ENCODE results near the gene LPIN1.
"Not testable (repeated sequence)": the region's sequence is repeated elsewhere in the genome, so short reads cannot be mapped to it uniquely, and the experiment has no call there.

LPIN1 gene

GRCh38 chr2:11753452-11753885, 7.0 kb downstream of the LPIN1 start:
- Mint-ChIP-seq H3K27me3 (peaks cover 12% of the 10 kb centered on the region), H3K36me3 (ENCODE audit: low read depth) (peaks cover 8% of the 10 kb centered on the region), H3K27ac (peak overlapping the region; percentile 52), H3K4me1 (ENCODE audit: low read depth) (peaks cover 68% of the 10 kb centered on the region), H3K4me3 (peak overlapping the region; percentile 9), H3K9me3 (no peaks in the 10 kb centered on the region)
- intact Hi-C loops (cut with micrococcal nuclease): no loop called here

GRCh38 chr2:11753886-11754699, 7.7 kb downstream of the LPIN1 start:
- no peaks in the 10 kb centered on the region for H3K9me3 Mint-ChIP-seq
- peak overlapping the region; percentile 9 for H3K4me3 Mint-ChIP-seq
- peak overlapping the region; percentile 52 for H3K27ac Mint-ChIP-seq
- intact Hi-C loops (cut with micrococcal nuclease): no loop called here
- peaks cover 68% of the 10 kb centered on the region for H3K4me1 Mint-ChIP-seq (ENCODE audit: low read depth)
- peaks cover 8% of the 10 kb centered on the region for H3K36me3 Mint-ChIP-seq (ENCODE audit: low read depth)
- peaks cover 5% of the 10 kb centered on the region for H3K27me3 Mint-ChIP-seq

GRCh38 chr2:11754700-11755015, 8.2 kb downstream of the LPIN1 start:
- H3K27ac Mint-ChIP-seq: no peak overlapping the region
- H3K4me1 Mint-ChIP-seq (ENCODE audit: low read depth): peaks cover 65% of the 10 kb centered on the region
- peaks cover 8% of the 10 kb centered on the region for H3K36me3 Mint-ChIP-seq (ENCODE audit: low read depth)
- peaks cover 2% of the 10 kb centered on the region for H3K27me3 Mint-ChIP-seq
- H3K9me3 Mint-ChIP-seq: no peaks in the 10 kb centered on the region
- intact Hi-C loops (cut with micrococcal nuclease): no loop called here
- no peak overlapping the region for H3K4me3 Mint-ChIP-seq

GRCh38 chr2:11757101-11757500, 10.7 kb downstream of the LPIN1 start:
- no peaks in the 10 kb centered on the region for H3K27me3 Mint-ChIP-seq
- intact Hi-C loops (cut with micrococcal nuclease): no loop called here
- no peak overlapping the region for H3K4me3 Mint-ChIP-seq
- H3K4me1 Mint-ChIP-seq (ENCODE audit: low read depth): peaks cover 51% of the 10 kb centered on the region
- H3K27ac Mint-ChIP-seq: no peak overlapping the region
- H3K36me3 Mint-ChIP-seq (ENCODE audit: low read depth): peaks cover 17% of the 10 kb centered on the region
- H3K9me3 Mint-ChIP-seq: no peaks in the 10 kb centered on the region

GRCh38 chr2:11758187-11758586, 11.8 kb downstream of the LPIN1 start:
- Mint-ChIP-seq H3K27me3 (no peaks in the 10 kb centered on the region), H3K4me1 (ENCODE audit: low read depth) (peaks cover 50% of the 10 kb centered on the region), H3K9me3 (no peaks in the 10 kb centered on the region), H3K4me3 (no peak overlapping the region), H3K27ac (no peak overlapping the region), H3K36me3 (ENCODE audit: low read depth) (peaks cover 24% of the 10 kb centered on the region)
- intact Hi-C loops (cut with micrococcal nuclease): no loop called here

- no peaks in the 10 kb centered on the region for H3K27me3 Mint-ChIP-seq
- no peak overlapping the region for H3K4me3 Mint-ChIP-seq
- no peaks in the 10 kb centered on the region for H3K9me3 Mint-ChIP-seq
- peaks cover 29% of the 10 kb centered on the region for H3K36me3 Mint-ChIP-seq (ENCODE audit: low read depth)
- H3K27ac Mint-ChIP-seq: no peak overlapping the region
- H3K4me1 Mint-ChIP-seq (ENCODE audit: low read depth): peaks cover 46% of the 10 kb centered on the region
- intact Hi-C loops (cut with micrococcal nuclease): no loop called here
Measured at GRCh38 chr2:11758647-11759046, 12.2 kb downstream of the LPIN1 start.

- Mint-ChIP-seq H3K4me1 (ENCODE audit: low read depth) (peaks cover 38% of the 10 kb centered on the region), H3K36me3 (ENCODE audit: low read depth) (peaks cover 36% of the 10 kb centered on the region)
- intact Hi-C loops (cut with micrococcal nuclease); H3K4me3 Mint-ChIP-seq; H3K9me3 Mint-ChIP-seq; H3K27ac Mint-ChIP-seq; H3K27me3 Mint-ChIP-seq: not testable (repeated sequence)
Measured at GRCh38 chr2:11759182-11759975, 12.9 kb downstream of the LPIN1 start.

GRCh38 chr2:11761259-11761658, 14.8 kb downstream of the LPIN1 start:
- H3K9me3 Mint-ChIP-seq: no peaks in the 10 kb centered on the region
- H3K4me3 Mint-ChIP-seq: no peak overlapping the region
- H3K36me3 Mint-ChIP-seq (ENCODE audit: low read depth): peaks cover 47% of the 10 kb centered on the region
- no peaks in the 10 kb centered on the region for H3K27me3 Mint-ChIP-seq
- H3K27ac Mint-ChIP-seq: no peak overlapping the region
- H3K4me1 Mint-ChIP-seq (ENCODE audit: low read depth): peaks cover 23% of the 10 kb centered on the region
- intact Hi-C loops (cut with micrococcal nuclease): no loop called here

GRCh38 chr2:11762031-11762430, 15.6 kb downstream of the LPIN1 start:
- H3K27me3 Mint-ChIP-seq: no peaks in the 10 kb centered on the region
- peaks cover 23% of the 10 kb centered on the region for H3K4me1 Mint-ChIP-seq (ENCODE audit: low read depth)
- peaks cover 55% of the 10 kb centered on the region for H3K36me3 Mint-ChIP-seq (ENCODE audit: low read depth)
- no peak overlapping the region for H3K4me3 Mint-ChIP-seq
- no peaks in the 10 kb centered on the region for H3K9me3 Mint-ChIP-seq
- intact Hi-C loops (cut with micrococcal nuclease): no loop called here
- no peak overlapping the region for H3K27ac Mint-ChIP-seq

- H3K4me3 Mint-ChIP-seq: no peak overlapping the region
Measured at GRCh38 chr2:11762799-11763461, 16.5 kb downstream of the LPIN1 start.

GRCh38 chr2:11764359-11764758, 17.9 kb downstream of the LPIN1 start:
- intact Hi-C loops (cut with micrococcal nuclease): no loop called here
- Mint-ChIP-seq H3K9me3 (no peaks in the 10 kb centered on the region), H3K4me1 (ENCODE audit: low read depth) (peaks cover 16% of the 10 kb centered on the region), H3K4me3 (no peak overlapping the region), H3K36me3 (ENCODE audit: low read depth) (peaks cover 75% of the 10 kb centered on the region), H3K27me3 (no peaks in the 10 kb centered on the region), H3K27ac (no peak overlapping the region)

More at GRCh38 chr2:11762799-11763461, 16.5 kb downstream of the LPIN1 start:
- Mint-ChIP-seq H3K36me3 (ENCODE audit: low read depth) (peaks cover 64% of the 10 kb centered on the region), H3K9me3 (no peaks in the 10 kb centered on the region), H3K27ac (no peak overlapping the region), H3K27me3 (no peaks in the 10 kb centered on the region), H3K4me1 (ENCODE audit: low read depth) (peaks cover 26% of the 10 kb centered on the region)
- intact Hi-C loops (cut with micrococcal nuclease): no loop called here

GRCh38 chr2:11764920-11765319, 18.5 kb downstream of the LPIN1 start:
- Mint-ChIP-seq H3K4me3 (no peak overlapping the region), H3K27ac (no peak overlapping the region), H3K9me3 (no peaks in the 10 kb centered on the region), H3K36me3 (ENCODE audit: low read depth) (peaks cover 80% of the 10 kb centered on the region), H3K27me3 (no peaks in the 10 kb centered on the region), H3K4me1 (ENCODE audit: low read depth) (peaks cover 16% of the 10 kb centered on the region)
- intact Hi-C loops (cut with micrococcal nuclease): no loop called here

GRCh38 chr2:11765501-11765900, 19.1 kb downstream of the LPIN1 start:
- intact Hi-C loops (cut with micrococcal nuclease): no loop called here
- Mint-ChIP-seq H3K4me3 (no peak overlapping the region), H3K27me3 (no peaks in the 10 kb centered on the region), H3K27ac (no peak overlapping the region), H3K36me3 (ENCODE audit: low read depth) (peaks cover 80% of the 10 kb centered on the region), H3K9me3 (no peaks in the 10 kb centered on the region), H3K4me1 (ENCODE audit: low read depth) (peaks cover 16% of the 10 kb centered on the region)

GRCh38 chr2:11766016-11766415, 19.6 kb downstream of the LPIN1 start:
- Mint-ChIP-seq H3K36me3 (ENCODE audit: low read depth) (peaks cover 82% of the 10 kb centered on the region), H3K4me1 (ENCODE audit: low read depth) (peaks cover 16% of the 10 kb centered on the region), H3K27me3 (no peaks in the 10 kb centered on the region), H3K4me3 (no peak overlapping the region), H3K27ac (no peak overlapping the region), H3K9me3 (no peaks in the 10 kb centered on the region)
- intact Hi-C loops (cut with micrococcal nuclease): no loop called here

Data from dendritic cell treated with granulocyte-macrophage colony-stimulating factor and Interleukin-4, amounts not matched to agents 40 ng/mL and 50 ng/mL, for 4 days (primary cell).